ENCODE data around the gene RHOU. TPM values are rescaled to one million over a fixed set of nuclear protein-coding genes. Genes with fewer than 3 reads are reported as not detected.

Gene RHOU
- total RNA-seq, 1 donor from 2014 or later: 67.0 TPM

GRCh38 chr1:228752258-228752657, 17.0 kb downstream of the RHOU start:
- no peak overlapping the region for H3K9ac ChIP-seq
- H3K9me3 ChIP-seq (ENCODE audit: low read depth): no peaks in the 10 kb centered on the region
- no peaks in the 10 kb centered on the region for H3K27me3 ChIP-seq
- peaks cover 3% of the 10 kb centered on the region for H3K27me3 Mint-ChIP-seq (ENCODE audit: insufficient read depth, low read depth)
- H3K4me1 Mint-ChIP-seq: peaks cover 30% of the 10 kb centered on the region
- H3K27ac ChIP-seq: no peak overlapping the region
- no peak overlapping the region for H3K4me3 ChIP-seq
- no peak overlapping the region for H3K4me2 ChIP-seq
- H3K9me3 Mint-ChIP-seq: no peaks in the 10 kb centered on the region
- H3F3A ChIP-seq (ENCODE audit: low read depth): no peaks in the 10 kb centered on the region
- no peak for TF ChIP-seq CTCF (IDR thresholded peaks at IDR 0.05)
- no peak for TF ChIP-seq EZH2 (IDR thresholded peaks at IDR 0.05)
- TF ChIP-seq EZH2phosphoT487 (IDR thresholded peaks at IDR 0.05): no peak
- no peak overlapping the region for H2AFZ ChIP-seq (replicated peaks)
- no peaks in the 10 kb centered on the region for H3K36me3 ChIP-seq
- H3K4me3 Mint-ChIP-seq: no peak overlapping the region
- no peak overlapping the region for H3K27ac Mint-ChIP-seq
- H3K36me3 Mint-ChIP-seq: no peaks in the 10 kb centered on the region
- no peaks in the 10 kb centered on the region for H3K79me2 ChIP-seq (ENCODE audit: low read depth)
- DNase-seq (ENCODE audit: low spot score): no peak
- H4K20me1 ChIP-seq (ENCODE audit: low read depth): no peaks in the 10 kb centered on the region
- H3K4me1 ChIP-seq: peaks cover 4% of the 10 kb centered on the region

- TF ChIP-seq EZH2 (IDR thresholded peaks at IDR 0.05) (no peak), CTCF (IDR thresholded peaks at IDR 0.05) (no peak), EZH2phosphoT487 (IDR thresholded peaks at IDR 0.05) (no peak)
- no peak overlapping the region for H3K27ac Mint-ChIP-seq
- no peak for DNase-seq (ENCODE audit: low spot score)
- H3K4me1 Mint-ChIP-seq: peaks cover 27% of the 10 kb centered on the region
- Histone ChIP-seq H3K9me3 (ENCODE audit: low read depth) (no peaks in the 10 kb centered on the region), H3K79me2 (ENCODE audit: low read depth) (no peaks in the 10 kb centered on the region), H3K4me1 (peaks cover 4% of the 10 kb centered on the region), H4K20me1 (ENCODE audit: low read depth) (no peaks in the 10 kb centered on the region), H3K27ac (no peak overlapping the region), H3K27me3 (no peaks in the 10 kb centered on the region), H2AFZ (replicated peaks) (no peak overlapping the region), H3K9ac (no peak overlapping the region), H3K4me3 (no peak overlapping the region), H3F3A (ENCODE audit: low read depth) (no peaks in the 10 kb centered on the region), H3K4me2 (no peak overlapping the region), H3K36me3 (no peaks in the 10 kb centered on the region)
- no peaks in the 10 kb centered on the region for H3K36me3 Mint-ChIP-seq
- H3K4me3 Mint-ChIP-seq: no peak overlapping the region
- H3K27me3 Mint-ChIP-seq (ENCODE audit: insufficient read depth, low read depth): peaks cover 3% of the 10 kb centered on the region
- no peaks in the 10 kb centered on the region for H3K9me3 Mint-ChIP-seq
These were observed 17.5 kb downstream of the RHOU start for GRCh38 chr1:228752675-228753265.

GRCh38 chr1:228753287-228753686, 18.0 kb downstream of the RHOU start:
- no peaks in the 10 kb centered on the region for H3K9me3 ChIP-seq (ENCODE audit: low read depth)
- H3K27me3 ChIP-seq: no peaks in the 10 kb centered on the region
- Mint-ChIP-seq H3K36me3 (no peaks in the 10 kb centered on the region), H3K27me3 (ENCODE audit: insufficient read depth, low read depth) (peaks cover 4% of the 10 kb centered on the region), H3K27ac (no peak overlapping the region), H3K4me1 (peaks cover 27% of the 10 kb centered on the region), H3K9me3 (no peaks in the 10 kb centered on the region), H3K4me3 (no peak overlapping the region)
- H3K4me1 ChIP-seq: peaks cover 4% of the 10 kb centered on the region
- no peak overlapping the region for H3K27ac ChIP-seq
- no peaks in the 10 kb centered on the region for H3F3A ChIP-seq (ENCODE audit: low read depth)
- no peak overlapping the region for H3K4me2 ChIP-seq
- no peak for TF ChIP-seq CTCF (IDR thresholded peaks at IDR 0.05)
- no peak for TF ChIP-seq EZH2 (IDR thresholded peaks at IDR 0.05)
- TF ChIP-seq EZH2phosphoT487 (IDR thresholded peaks at IDR 0.05): no peak
- no peaks in the 10 kb centered on the region for H4K20me1 ChIP-seq (ENCODE audit: low read depth)
- no peak for DNase-seq (ENCODE audit: low spot score)
- H3K9ac ChIP-seq: no peak overlapping the region
- no peaks in the 10 kb centered on the region for H3K36me3 ChIP-seq
- no peaks in the 10 kb centered on the region for H3K79me2 ChIP-seq (ENCODE audit: low read depth)
- no peak overlapping the region for H3K4me3 ChIP-seq
- H2AFZ ChIP-seq (replicated peaks): no peak overlapping the region

All from neural progenitor cell (in vitro differentiated cells).